CD4-positive, alpha-beta T cell (primary cell): ENCODE measurements around the gene FBN2. TPM values are rescaled to one million over a fixed set of nuclear protein-coding genes. Genes with fewer than 3 reads are reported as not detected.

Experiments
- ATAC-seq: fragments of 200-7000 bp; cut with Tn5 transposase; one replicate; pipeline ENCODE4 v1.10.0; 2022; ENCODE audit warnings: mild to moderate bottlenecking; ENCODE audit not compliant: poor library complexity
- CTCF ChIA-PET: fragments of 350-600 bp; sonication (Branson Sonifier 250); formaldehyde crosslinking; loops from one replicate; lab custom pipeline; 2021; ENCODE audit warnings: antibody characterized with exemption, inconsistent platforms; lab: Charles Lee
- POLR2A ChIA-PET: fragments of 350-600 bp; sonication (Branson Sonifier 250); formaldehyde crosslinking; loops from one replicate; lab custom pipeline; 2021; ENCODE audit warnings: antibody characterized with exemption, inconsistent platforms; lab: Charles Lee
- DNase-seq, 14 experiments: peaks; one replicate each; pipeline ENCODE4 v3.0.0-alpha.2; 2013 to 2020; ENCODE audit warnings: mixed read lengths in 2 of 14
- H3K27ac ChIP-seq, 2 donors: one replicate each; pipeline versions ENCODE4 v1.5.1 to v1.7.0; 2013; ENCODE audit warnings: low read length in 2 of 2, low read depth in 1 of 2, mild to moderate bottlenecking in 1 of 2
- H3K27me3 ChIP-seq, 2 experiments: 1 replicate in 1 of 2; 2 replicates in 1 of 2; pipeline versions ENCODE4 v1.6.1 to v1.7.0; 2013; ENCODE audit warnings: low read length in 2 of 2, control low read depth in 1 of 2, mild to moderate bottlenecking in 1 of 2, moderate library complexity in 1 of 2; ENCODE audit not compliant: insufficient read depth in 2 of 2, control insufficient read depth in 1 of 2
- H3K36me3 ChIP-seq: one replicate; pipeline ENCODE4 v1.6.1; 2013; ENCODE audit warnings: low read length, control low read depth; ENCODE audit not compliant: insufficient read depth
- H3K4me1 ChIP-seq: one replicate; pipeline ENCODE4 v1.6.1; 2013; ENCODE audit warnings: low read length, control low read depth; ENCODE audit not compliant: insufficient read depth
- H3K4me3 ChIP-seq: one replicate; pipeline ENCODE4 v1.5.1; 2013; ENCODE audit warnings: mild to moderate bottlenecking, low read length, moderate library complexity
- H3K9me3 ChIP-seq, 2 experiments: 1 replicate in 1 of 2; 2 replicates in 1 of 2; pipeline versions ENCODE4 v1.6.1 to v1.7.0; 2013; ENCODE audit warnings: low read length in 2 of 2, mild to moderate bottlenecking in 2 of 2, control low read depth in 1 of 2, moderate library complexity in 1 of 2; ENCODE audit not compliant: control insufficient read depth in 1 of 2, insufficient read depth in 1 of 2
- H3K27ac Mint-ChIP-seq: one replicate; pipeline ENCODE4 v1.8.0; 2020; ENCODE audit warnings: mixed read lengths
- H3K27me3 Mint-ChIP-seq: one replicate; pipeline ENCODE4 v1.8.0; 2021; ENCODE audit warnings: mixed read lengths
- H3K36me3 Mint-ChIP-seq: one replicate; pipeline ENCODE4 v1.8.0; 2021; ENCODE audit warnings: low read depth, mixed read lengths
- H3K4me1 Mint-ChIP-seq: one replicate; pipeline ENCODE4 v1.8.0; 2021; ENCODE audit warnings: low read depth, mixed read lengths
- H3K4me3 Mint-ChIP-seq: one replicate; pipeline ENCODE4 v1.8.0; 2020; ENCODE audit warnings: mild to moderate bottlenecking, mixed read lengths
- H3K9me3 Mint-ChIP-seq: one replicate; pipeline ENCODE4 v1.8.0; 2020; ENCODE audit warnings: mixed read lengths
- intact Hi-C, 2 experiments: fragments of 100-400 bp; cut with DNase I in 1 of 2; cut with micrococcal nuclease in 1 of 2; formaldehyde crosslinking; loops; one replicate each; pipeline versions ENCODE4 v1.15.1 to v1.9.0; 2023 to 2025; cut with DNase I, micrococcal nuclease
- total RNA-seq, 174 experiments: library from RNA in 2 of 174; stranded (reverse) in 2 of 174; gene quantifications; one replicate each; pipeline ENCODE4 v1.2.3 and lab custom pipeline; 2021 to 2026
- TF ChIP-seq, protein P1 (sequence below): fragments of 200-600 bp; IDR thresholded peaks from one replicate; pipeline ENCODE4 v1.8.0; 2022; ENCODE audit warnings: antibody characterized with exemption, mild to moderate bottlenecking

The FBN2 gene
- total RNA-seq, 2 experiments from 2014 or later: 0.06 TPM; not detected in 1

- no peaks in the 10 kb centered on the region for H3K9me3 Mint-ChIP-seq
- no peak overlapping the region for H3K27ac Mint-ChIP-seq
- no peaks in the 10 kb centered on the region for H3K36me3 Mint-ChIP-seq
These were observed 300.5 kb downstream of the FBN2 start for GRCh38 chr5:128237546-128237945.

DNA sequence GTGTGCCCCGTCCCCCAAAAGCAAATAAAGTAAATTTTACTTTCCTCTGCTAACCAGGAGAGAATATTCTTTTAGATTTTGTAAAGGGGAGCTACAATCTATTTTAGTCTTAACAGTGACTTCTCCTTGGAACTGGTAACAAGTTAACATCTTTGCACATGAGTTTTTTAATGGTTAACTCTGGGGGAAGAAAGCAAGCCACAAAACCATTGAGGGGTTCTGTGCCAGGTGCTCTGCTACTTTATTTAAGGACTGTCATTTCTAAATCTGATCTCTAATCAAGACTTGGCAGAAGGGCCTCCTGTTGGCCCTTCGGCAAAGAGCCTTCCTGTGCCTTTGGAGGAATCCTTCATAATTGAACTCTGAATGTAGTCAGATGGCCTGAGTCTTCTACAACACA, 301.0 kb downstream of the FBN2 start:
- H3K27me3 Mint-ChIP-seq: peaks cover 28% of the 10 kb centered on the region
- H3K4me3 ChIP-seq: no peak overlapping the region
- ChIA-PET POLR2A (no interaction called here), CTCF (no interaction called here)
- H3K9me3 Mint-ChIP-seq: no peaks in the 10 kb centered on the region
- DNase-seq (no peak), ATAC-seq (no peak)
- H3K4me1 ChIP-seq: no peaks in the 10 kb centered on the region
- no peak overlapping the region for H3K27ac Mint-ChIP-seq
- H3K27me3 ChIP-seq: peaks cover 0 to 4% of the 10 kb centered on the region in 2 experiments
- H3K4me1 Mint-ChIP-seq: no peaks in the 10 kb centered on the region
- H3K4me3 Mint-ChIP-seq: no peak overlapping the region
- no peaks in the 10 kb centered on the region for H3K9me3 ChIP-seq
- no peaks in the 10 kb centered on the region for H3K36me3 ChIP-seq
- no peaks in the 10 kb centered on the region for H3K36me3 Mint-ChIP-seq
- intact Hi-C loops: no loop called here
- TF ChIP-seq, protein P1, sequence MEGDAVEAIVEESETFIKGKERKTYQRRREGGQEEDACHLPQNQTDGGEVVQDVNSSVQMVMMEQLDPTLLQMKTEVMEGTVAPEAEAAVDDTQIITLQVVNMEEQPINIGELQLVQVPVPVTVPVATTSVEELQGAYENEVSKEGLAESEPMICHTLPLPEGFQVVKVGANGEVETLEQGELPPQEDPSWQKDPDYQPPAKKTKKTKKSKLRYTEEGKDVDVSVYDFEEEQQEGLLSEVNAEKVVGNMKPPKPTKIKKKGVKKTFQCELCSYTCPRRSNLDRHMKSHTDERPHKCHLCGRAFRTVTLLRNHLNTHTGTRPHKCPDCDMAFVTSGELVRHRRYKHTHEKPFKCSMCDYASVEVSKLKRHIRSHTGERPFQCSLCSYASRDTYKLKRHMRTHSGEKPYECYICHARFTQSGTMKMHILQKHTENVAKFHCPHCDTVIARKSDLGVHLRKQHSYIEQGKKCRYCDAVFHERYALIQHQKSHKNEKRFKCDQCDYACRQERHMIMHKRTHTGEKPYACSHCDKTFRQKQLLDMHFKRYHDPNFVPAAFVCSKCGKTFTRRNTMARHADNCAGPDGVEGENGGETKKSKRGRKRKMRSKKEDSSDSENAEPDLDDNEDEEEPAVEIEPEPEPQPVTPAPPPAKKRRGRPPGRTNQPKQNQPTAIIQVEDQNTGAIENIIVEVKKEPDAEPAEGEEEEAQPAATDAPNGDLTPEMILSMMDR: no peak
- H3K27ac ChIP-seq: no peak overlapping the region

More at GRCh38 chr5:128237546-128237945, 300.5 kb downstream of the FBN2 start:
- Histone ChIP-seq H3K4me3 (no peak overlapping the region), H3K9me3 (no peaks in the 10 kb centered on the region), H3K27ac (no peak overlapping the region), H3K4me1 (no peaks in the 10 kb centered on the region), H3K36me3 (no peaks in the 10 kb centered on the region), H3K27me3 (peaks cover 0 to 4% of the 10 kb centered on the region in 2 experiments)
- ChIA-PET CTCF (no interaction called here), POLR2A (no interaction called here)
- no peak overlapping the region for H3K4me3 Mint-ChIP-seq
- no peaks in the 10 kb centered on the region for H3K4me1 Mint-ChIP-seq
- no peak for DNase-seq
- peaks cover 28% of the 10 kb centered on the region for H3K27me3 Mint-ChIP-seq
- no peak for ATAC-seq
- intact Hi-C loops: no loop called here
- TF ChIP-seq, protein P1: no peak

- H3K9me3 Mint-ChIP-seq: no peaks in the 10 kb centered on the region
- Histone ChIP-seq H3K9me3 (no peaks in the 10 kb centered on the region), H3K36me3 (no peaks in the 10 kb centered on the region), H3K4me3 (no peak overlapping the region), H3K4me1 (no peaks in the 10 kb centered on the region), H3K27me3 (peaks cover 0 to 4% of the 10 kb centered on the region in 2 experiments), H3K27ac (no peak overlapping the region)
- no peak overlapping the region for H3K4me3 Mint-ChIP-seq
- intact Hi-C loops: no loop called here
- no peaks in the 10 kb centered on the region for H3K4me1 Mint-ChIP-seq
- no peak for DNase-seq
- TF ChIP-seq, protein P1: no peak
- no peak for ATAC-seq
- H3K27me3 Mint-ChIP-seq: peaks cover 28% of the 10 kb centered on the region
- H3K27ac Mint-ChIP-seq: no peak overlapping the region
- CTCF ChIA-PET: no interaction called here
- H3K36me3 Mint-ChIP-seq: no peaks in the 10 kb centered on the region
- POLR2A ChIA-PET: no interaction called here
These were observed 301.7 kb downstream of the FBN2 start for GRCh38 chr5:128236334-128236733.
